Fibroblast of skin of right biceps (primary cell): ENCODE data around the gene ZNF827.
"Not testable (repeated sequence)": the region's sequence is repeated elsewhere in the genome, so short reads cannot be mapped to it uniquely, and the experiment has no call there.

Experiments used
- DNase-seq: peaks from one replicate; pipeline ENCODE4 v3.0.0-alpha.2; 2013

Gene ZNF827

GRCh38 chr4:145861336-145862318 is 77.0 kb downstream of the ZNF827 start:
- peak; percentile 63 for DNase-seq

- DNase-seq, result no peak
These were observed 77.7 kb downstream of the ZNF827 start for GRCh38 chr4:145860897-145861296.

- DNase-seq, result no peak
These were observed 78.2 kb downstream of the ZNF827 start for GRCh38 chr4:145860446-145860845.

- no peak for DNase-seq
These were observed 78.7 kb downstream of the ZNF827 start for GRCh38 chr4:145859926-145860325.

- DNase-seq, result no peak
These were observed 79.2 kb downstream of the ZNF827 start for GRCh38 chr4:145859426-145859825.

GRCh38 chr4:145852256-145852839 is 86.3 kb downstream of the ZNF827 start:
- DNase-seq, result no peak

- DNase-seq, result no peak
These were observed 87.0 kb downstream of the ZNF827 start for GRCh38 chr4:145851511-145852201.

- DNase-seq, result no peak
These were observed 90.9 kb downstream of the ZNF827 start for GRCh38 chr4:145847764-145848163.

GRCh38 chr4:145845118-145845517 is 93.5 kb downstream of the ZNF827 start:
- no peak for DNase-seq

- no peak for DNase-seq
These were observed 95.0 kb downstream of the ZNF827 start for GRCh38 chr4:145843639-145844038.

- peak; percentile 89 for DNase-seq
These were observed 95.5 kb downstream of the ZNF827 start for GRCh38 chr4:145843148-145843547.

- DNase-seq, result no peak
These were observed 96.3 kb downstream of the ZNF827 start for GRCh38 chr4:145842224-145842887.

GRCh38 chr4:145840801-145841200 is 97.8 kb downstream of the ZNF827 start:
- DNase-seq, result no peak

GRCh38 chr4:145840162-145840768 is 98.4 kb downstream of the ZNF827 start:
- DNase-seq, result peak; percentile 59

GRCh38 chr4:145839151-145839550 is 99.5 kb downstream of the ZNF827 start:
- DNase-seq, result no peak

- DNase-seq, result not testable (repeated sequence)
These were observed 106.2 kb downstream of the ZNF827 start for GRCh38 chr4:145832384-145832783.

- no peak for DNase-seq
These were observed 107.9 kb downstream of the ZNF827 start for GRCh38 chr4:145830699-145831098.

- no peak for DNase-seq
These were observed 108.8 kb downstream of the ZNF827 start for GRCh38 chr4:145829629-145830395.

GRCh38 chr4:145828802-145829485 is 109.7 kb downstream of the ZNF827 start:
- DNase-seq, result no peak

- no peak for DNase-seq
These were observed 110.7 kb downstream of the ZNF827 start for GRCh38 chr4:145827885-145828284.

GRCh38 chr4:145825255-145825654 is 113.4 kb downstream of the ZNF827 start:
- DNase-seq, result no peak
